Memory B cell (primary cell): Measurements from ENCODE around the gene SLFN12.

Experiments used
- ATAC-seq: fragments of 150-1000 bp; cut with Tn5 transposase; 2 replicates; pipeline ENCODE4 v1.10.0; 2021; ENCODE audit warnings: low read depth, mild to moderate bottlenecking, moderate library complexity
- DNase-seq, 2 donors: peaks; one replicate each; pipeline ENCODE4 v3.0.0; 2022; ENCODE audit warnings: low spot score in 2 of 2
- H3K27ac Mint-ChIP-seq: one replicate; pipeline ENCODE4 v1.8.0; 2022; ENCODE audit warnings: mild to moderate bottlenecking, moderate library complexity, mixed read lengths
- H3K27me3 Mint-ChIP-seq: one replicate; pipeline ENCODE4 v1.8.0; 2022; ENCODE audit warnings: mixed read lengths
- H3K36me3 Mint-ChIP-seq: one replicate; pipeline ENCODE4 v1.8.0; 2022; ENCODE audit warnings: mild to moderate bottlenecking, mixed read lengths
- H3K4me1 Mint-ChIP-seq: one replicate; pipeline ENCODE4 v1.8.0; 2022; ENCODE audit warnings: mixed read lengths
- H3K4me3 Mint-ChIP-seq: one replicate; pipeline ENCODE4 v1.8.0; 2022; ENCODE audit warnings: mild to moderate bottlenecking, moderate library complexity, mixed read lengths
- H3K9me3 Mint-ChIP-seq: one replicate; pipeline ENCODE4 v1.8.0; 2022; ENCODE audit warnings: mixed read lengths

The SLFN12 gene

GRCh38 chr17:35377706-35378105, 54.6 kb downstream of the SLFN12 start:
- Mint-ChIP-seq H3K9me3 (no peaks in the 10 kb centered on the region), H3K27ac (no peak overlapping the region), H3K27me3 (no peaks in the 10 kb centered on the region), H3K4me1 (peaks cover 31% of the 10 kb centered on the region), H3K4me3 (no peak overlapping the region), H3K36me3 (no peaks in the 10 kb centered on the region)
- DNase-seq = no peak
- ATAC-seq = no peak

GRCh38 chr17:35377068-35377467, 55.2 kb downstream of the SLFN12 start:
- H3K27ac Mint-ChIP-seq = no peak overlapping the region
- ATAC-seq (no peak), DNase-seq (no peak)
- no peaks in the 10 kb centered on the region for H3K36me3 Mint-ChIP-seq
- H3K9me3 Mint-ChIP-seq = no peaks in the 10 kb centered on the region
- H3K4me3 Mint-ChIP-seq = no peak overlapping the region
- H3K4me1 Mint-ChIP-seq = peaks cover 26% of the 10 kb centered on the region
- H3K27me3 Mint-ChIP-seq = no peaks in the 10 kb centered on the region

- Mint-ChIP-seq H3K36me3 (no peaks in the 10 kb centered on the region), H3K27me3 (no peaks in the 10 kb centered on the region)
These were observed 56.1 kb downstream of the SLFN12 start for GRCh38 chr17:35376245-35376644.

GRCh38 chr17:35374766-35375344, 57.4 kb downstream of the SLFN12 start:
- DNase-seq (no peak), ATAC-seq (no peak)
- no peaks in the 10 kb centered on the region for H3K27me3 Mint-ChIP-seq
- H3K4me3 Mint-ChIP-seq = peak overlapping the region; percentile 99
- peaks cover 3% of the 10 kb centered on the region for H3K9me3 Mint-ChIP-seq
- peak overlapping the region; percentile 96 for H3K27ac Mint-ChIP-seq
- H3K36me3 Mint-ChIP-seq = peaks cover 2% of the 10 kb centered on the region
- H3K4me1 Mint-ChIP-seq = peaks cover 27% of the 10 kb centered on the region

More at GRCh38 chr17:35376245-35376644, 56.1 kb downstream of the SLFN12 start:
- Mint-ChIP-seq H3K4me3 (no peak overlapping the region), H3K9me3 (no peaks in the 10 kb centered on the region), H3K4me1 (peaks cover 26% of the 10 kb centered on the region), H3K27ac (peak overlapping the region; percentile 53)
- ATAC-seq (no peak), DNase-seq (no peak)

- Mint-ChIP-seq H3K27me3 (no peaks in the 10 kb centered on the region), H3K9me3 (peaks cover 3% of the 10 kb centered on the region), H3K27ac (peak overlapping the region; percentile 96), H3K4me3 (peak overlapping the region; percentile 99), H3K36me3 (peaks cover 6% of the 10 kb centered on the region), H3K4me1 (peaks cover 27% of the 10 kb centered on the region)
- peak; percentile 13 to 36 for DNase-seq
- ATAC-seq = peak; percentile 55
These were observed 58.1 kb downstream of the SLFN12 start for GRCh38 chr17:35373984-35374765.

GRCh38 chr17:35373534-35373983, 58.7 kb downstream of the SLFN12 start, which contains the start of gene SLFN11:
SLFN11 (minus strand) TSS chr17:35373621; CDS start chr17:35363807, 9,814 bp downstream.
- Mint-ChIP-seq H3K9me3 (peaks cover 3% of the 10 kb centered on the region), H3K4me1 (peaks cover 27% of the 10 kb centered on the region), H3K27me3 (no peaks in the 10 kb centered on the region), H3K27ac (peak within 1 kb of the TSS; percentile 96), H3K4me3 (peak within 1 kb of the TSS; percentile 99), H3K36me3 (peaks cover 6% of the 10 kb centered on the region)
- ATAC-seq = peak; percentile 73
- DNase-seq = peak; percentile 42 to 53

GRCh38 chr17:35372846-35373533, 59.3 kb downstream of the SLFN12 start:
- Mint-ChIP-seq H3K27me3 (no peaks in the 10 kb centered on the region), H3K36me3 (peaks cover 6% of the 10 kb centered on the region), H3K27ac (peak overlapping the region; percentile 96), H3K4me3 (peak overlapping the region; percentile 99), H3K4me1 (peaks cover 31% of the 10 kb centered on the region), H3K9me3 (peaks cover 3% of the 10 kb centered on the region)
- ATAC-seq (peak; percentile 33), DNase-seq (peak in 1 of 2 donors; percentile 14)

- peaks cover 32% of the 10 kb centered on the region for H3K4me1 Mint-ChIP-seq
- no peak for ATAC-seq
These were observed 60.4 kb downstream of the SLFN12 start for GRCh38 chr17:35371934-35372333.

GRCh38 chr17:35368081-35368830, 64.0 kb downstream of the SLFN12 start:
- peak overlapping the region; percentile 60 for H3K27ac Mint-ChIP-seq
- ATAC-seq (peak; percentile 99), DNase-seq (peak; percentile 33 to 66)
- peaks cover 3% of the 10 kb centered on the region for H3K9me3 Mint-ChIP-seq
- peaks cover 34% of the 10 kb centered on the region for H3K4me1 Mint-ChIP-seq
- peaks cover 21% of the 10 kb centered on the region for H3K36me3 Mint-ChIP-seq
- H3K4me3 Mint-ChIP-seq = peak overlapping the region; percentile 44
- no peaks in the 10 kb centered on the region for H3K27me3 Mint-ChIP-seq

More at GRCh38 chr17:35371934-35372333, 60.4 kb downstream of the SLFN12 start:
- H3K36me3 Mint-ChIP-seq = peaks cover 6% of the 10 kb centered on the region
- DNase-seq = no peak
- peak overlapping the region; percentile 14 for H3K27ac Mint-ChIP-seq
- H3K27me3 Mint-ChIP-seq = no peaks in the 10 kb centered on the region
- H3K9me3 Mint-ChIP-seq = peaks cover 3% of the 10 kb centered on the region
- H3K4me3 Mint-ChIP-seq = peak overlapping the region; percentile 39

- peaks cover 23% of the 10 kb centered on the region for H3K4me1 Mint-ChIP-seq
- ATAC-seq (no peak), DNase-seq (no peak)
- H3K9me3 Mint-ChIP-seq = no peaks in the 10 kb centered on the region
- H3K4me3 Mint-ChIP-seq = no peak overlapping the region
- H3K36me3 Mint-ChIP-seq = peaks cover 27% of the 10 kb centered on the region
- H3K27me3 Mint-ChIP-seq = no peaks in the 10 kb centered on the region
- no peak overlapping the region for H3K27ac Mint-ChIP-seq
These were observed 71.3 kb downstream of the SLFN12 start for GRCh38 chr17:35361027-35361426.
